Measurements from ENCODE around the gene ULBP1.

DNA sequence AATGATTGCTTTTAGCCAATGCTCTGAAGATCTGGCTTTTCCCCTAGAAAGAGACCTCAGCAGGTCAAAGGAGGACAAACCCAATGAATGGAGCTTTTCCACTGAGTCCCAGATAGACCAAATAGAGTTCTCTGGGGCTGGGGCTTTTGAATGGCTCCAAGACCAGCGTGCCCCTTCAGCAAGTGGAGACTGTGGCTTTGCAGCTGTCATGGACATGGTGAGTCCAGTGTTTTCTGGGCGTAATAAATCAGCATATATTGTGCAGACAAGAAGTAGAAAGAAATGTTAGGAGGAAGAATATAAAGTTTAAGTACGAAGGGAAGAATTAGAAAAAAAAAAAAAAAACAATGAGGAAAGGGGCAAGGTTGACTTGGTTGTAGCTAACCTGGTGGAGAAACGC lies 28.1 kb downstream of the ULBP1 start:
- TF ChIP-seq POLR2A (IDR thresholded peaks at IDR 0.05; ENCODE audit: low read depth, low read length) (no peak), POLR2AphosphoS5 (IDR thresholded peaks at IDR 0.05; ENCODE audit: low read depth, low read length) (no peak), TAF1 (IDR thresholded peaks at IDR 0.05; ENCODE audit: borderline replicate concordance, low read depth, low read length) (no peak)

All from GM12892 (cell line).